PFSK-1 (cell line): ENCODE measurements around the gene CARD8.

Experiments
- FOXP2 ChIP-seq: optimal IDR thresholded peaks from 2 replicates; pipeline ENCODE3; 2011; ENCODE audit warnings: borderline replicate concordance, control low read depth, inconsistent platforms; ENCODE audit not compliant: insufficient read depth; ENCODE audit errors: extremely low read length, extremely low read depth
- POLR2AphosphoS5 ChIP-seq: IDR thresholded peaks from 2 replicates; pipeline ENCODE4 v1.6.1; 2012; ENCODE audit warnings: low read depth, mild to moderate bottlenecking, control low read depth, low read length, moderate library complexity
- SIN3A ChIP-seq: IDR thresholded peaks from 2 replicates; pipeline ENCODE4 v1.6.1; 2012; ENCODE audit warnings: mild to moderate bottlenecking, low read length, moderate library complexity, borderline replicate concordance; ENCODE audit not compliant: insufficient read depth
- TAF1 ChIP-seq: IDR thresholded peaks from 2 replicates; pipeline ENCODE4 v1.6.1; 2012; ENCODE audit warnings: low read length, control low read depth, borderline replicate concordance; ENCODE audit not compliant: insufficient read depth
- TF ChIP-seq, protein P1 (sequence below), 2 experiments: IDR thresholded peaks; 2 replicates each; pipeline versions ENCODE4 v1.6.1 to v1.8.0; 2011 to 2012; ENCODE audit warnings: low read depth in 2 of 2, low read length in 2 of 2, control low read depth in 1 of 2, inconsistent platforms in 1 of 2, mild to moderate bottlenecking in 1 of 2, moderate library complexity in 1 of 2; ENCODE audit not compliant: insufficient read depth in 1 of 2

CARD8 gene

DNA sequence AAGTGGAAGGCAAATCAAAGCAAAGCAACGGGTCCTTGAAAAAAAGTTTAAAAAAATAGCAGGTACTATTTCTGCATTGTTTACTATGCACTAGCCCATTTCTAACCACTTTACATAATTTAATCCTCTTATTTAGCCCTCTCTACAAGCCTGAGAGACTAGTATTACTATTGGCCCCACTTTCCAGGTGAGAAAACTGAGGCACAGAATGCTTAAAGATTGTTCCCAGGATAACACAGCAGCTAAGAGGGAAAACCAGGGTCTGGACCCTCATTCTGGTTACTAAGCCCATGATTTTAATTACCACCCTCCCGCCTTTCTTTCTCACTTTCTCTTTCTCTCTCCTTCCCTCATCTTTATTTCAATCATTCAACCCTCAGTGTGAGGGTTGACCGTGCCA is 79.5 kb downstream of the CARD8 start:
- TF ChIP-seq FOXP2 = no peak
- TF ChIP-seq SIN3A = no peak
- no peak for TF ChIP-seq TAF1
- TF ChIP-seq, protein P1, sequence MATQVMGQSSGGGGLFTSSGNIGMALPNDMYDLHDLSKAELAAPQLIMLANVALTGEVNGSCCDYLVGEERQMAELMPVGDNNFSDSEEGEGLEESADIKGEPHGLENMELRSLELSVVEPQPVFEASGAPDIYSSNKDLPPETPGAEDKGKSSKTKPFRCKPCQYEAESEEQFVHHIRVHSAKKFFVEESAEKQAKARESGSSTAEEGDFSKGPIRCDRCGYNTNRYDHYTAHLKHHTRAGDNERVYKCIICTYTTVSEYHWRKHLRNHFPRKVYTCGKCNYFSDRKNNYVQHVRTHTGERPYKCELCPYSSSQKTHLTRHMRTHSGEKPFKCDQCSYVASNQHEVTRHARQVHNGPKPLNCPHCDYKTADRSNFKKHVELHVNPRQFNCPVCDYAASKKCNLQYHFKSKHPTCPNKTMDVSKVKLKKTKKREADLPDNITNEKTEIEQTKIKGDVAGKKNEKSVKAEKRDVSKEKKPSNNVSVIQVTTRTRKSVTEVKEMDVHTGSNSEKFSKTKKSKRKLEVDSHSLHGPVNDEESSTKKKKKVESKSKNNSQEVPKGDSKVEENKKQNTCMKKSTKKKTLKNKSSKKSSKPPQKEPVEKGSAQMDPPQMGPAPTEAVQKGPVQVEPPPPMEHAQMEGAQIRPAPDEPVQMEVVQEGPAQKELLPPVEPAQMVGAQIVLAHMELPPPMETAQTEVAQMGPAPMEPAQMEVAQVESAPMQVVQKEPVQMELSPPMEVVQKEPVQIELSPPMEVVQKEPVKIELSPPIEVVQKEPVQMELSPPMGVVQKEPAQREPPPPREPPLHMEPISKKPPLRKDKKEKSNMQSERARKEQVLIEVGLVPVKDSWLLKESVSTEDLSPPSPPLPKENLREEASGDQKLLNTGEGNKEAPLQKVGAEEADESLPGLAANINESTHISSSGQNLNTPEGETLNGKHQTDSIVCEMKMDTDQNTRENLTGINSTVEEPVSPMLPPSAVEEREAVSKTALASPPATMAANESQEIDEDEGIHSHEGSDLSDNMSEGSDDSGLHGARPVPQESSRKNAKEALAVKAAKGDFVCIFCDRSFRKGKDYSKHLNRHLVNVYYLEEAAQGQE (IDR thresholded peaks at IDR 0.05; ENCODE audit: insufficient read depth in 1 of 2, low read depth in 2 of 2, low read length in 2 of 2) = no peak
- TF ChIP-seq POLR2AphosphoS5 = no peak

DNA sequence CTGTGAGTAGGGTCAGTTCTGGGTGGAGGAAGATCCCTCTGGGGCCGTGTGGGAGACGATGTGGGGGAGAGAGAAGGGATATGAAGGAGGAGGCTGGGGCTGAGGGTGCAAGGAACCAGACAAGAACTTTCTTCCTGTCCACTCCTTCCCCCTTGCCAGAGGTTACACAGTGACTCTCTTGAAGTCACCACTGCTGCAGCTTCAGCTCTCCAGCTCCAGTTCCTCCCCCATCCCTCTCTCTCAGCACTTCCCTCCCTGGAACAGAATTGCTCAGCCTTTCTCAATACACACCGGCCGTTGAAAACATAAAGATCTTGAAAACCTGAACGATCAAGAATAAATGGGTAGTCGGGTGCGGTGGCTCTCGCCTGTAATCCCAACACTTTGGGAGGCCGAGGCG is 80.1 kb downstream of the CARD8 start:
- TF ChIP-seq FOXP2 (no peak), POLR2AphosphoS5 (no peak)

DNA sequence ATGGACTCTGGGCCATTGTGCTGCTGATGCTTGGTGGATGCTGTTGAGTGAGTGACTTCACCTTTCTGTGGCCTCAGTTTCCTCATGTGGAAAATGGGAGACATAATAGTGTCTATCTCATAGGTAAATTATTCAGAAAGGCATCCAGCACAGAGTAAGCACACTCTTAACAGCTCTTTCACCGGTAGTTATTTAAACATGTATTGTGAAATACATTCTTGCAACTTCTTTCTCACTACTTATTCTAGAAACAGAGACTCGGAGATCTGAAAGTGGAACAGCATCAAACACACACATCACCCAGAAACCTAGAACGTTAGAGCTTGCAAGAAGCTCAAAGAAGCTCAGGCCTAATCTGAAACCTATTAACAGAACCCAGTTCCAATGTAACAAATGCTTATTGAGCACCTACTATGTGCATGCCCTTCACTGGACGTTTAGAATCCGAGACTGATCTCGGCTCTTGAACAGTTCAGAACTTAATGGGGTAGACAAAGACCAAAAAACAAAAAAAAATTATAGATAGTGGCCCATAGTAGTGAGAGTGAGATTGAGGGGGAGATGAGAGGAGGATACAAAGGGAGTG is 81.2 kb downstream of the CARD8 start:
- TF ChIP-seq SIN3A = no peak

DNA sequence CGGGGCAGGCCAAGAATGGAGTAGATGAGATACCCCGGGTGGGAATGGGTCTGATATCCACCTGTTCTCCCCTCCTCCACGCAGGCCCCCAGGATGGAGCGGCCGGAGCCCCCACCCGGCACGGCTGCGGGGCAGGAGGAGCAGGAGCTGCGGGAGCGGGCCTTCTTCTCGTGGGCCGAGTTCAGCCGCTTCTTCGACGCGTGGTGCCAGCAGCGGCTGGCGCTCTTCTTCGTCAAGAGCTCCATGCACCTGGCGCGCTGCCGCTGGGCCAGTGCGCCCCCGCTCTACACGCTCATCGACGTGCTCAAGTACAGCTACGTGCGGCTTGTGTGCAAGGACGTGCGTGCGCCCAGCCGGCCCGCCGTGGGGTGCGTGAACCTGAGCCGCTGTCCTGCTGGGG is 84.0 kb downstream of the CARD8 start:
- no peak for TF ChIP-seq TAF1
- no peak for TF ChIP-seq POLR2AphosphoS5

DNA sequence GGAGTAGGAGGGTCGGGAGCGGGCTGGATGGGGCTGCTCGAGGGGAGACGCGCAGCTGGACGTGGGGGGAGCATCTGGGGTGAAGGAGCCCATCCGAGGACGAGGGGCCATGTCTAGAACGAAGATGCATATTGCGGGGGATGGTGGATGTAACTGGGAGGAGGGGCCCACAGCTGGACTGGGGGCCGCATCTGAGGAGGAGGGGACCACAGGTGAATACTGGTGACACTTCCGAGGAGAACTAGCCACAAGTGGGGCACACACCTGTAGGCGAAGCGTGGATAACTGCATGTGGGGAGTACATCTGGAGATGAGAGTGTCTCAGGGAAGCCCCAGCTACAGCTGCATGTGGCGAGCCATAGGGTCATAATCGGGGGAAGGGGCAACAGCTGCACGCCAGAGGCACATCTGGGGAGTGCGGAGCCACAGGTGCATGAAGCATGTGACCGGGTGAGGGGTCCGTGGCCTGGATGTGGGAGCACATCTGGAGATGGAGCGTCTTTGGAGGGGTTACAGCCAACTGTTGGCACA is 84.8 kb downstream of the CARD8 start:
- TF ChIP-seq SIN3A = no peak
- no peak for TF ChIP-seq TAF1
- TF ChIP-seq, protein P1 (IDR thresholded peaks at IDR 0.05; ENCODE audit: insufficient read depth in 1 of 2, low read depth in 2 of 2, low read length in 2 of 2) = no peak

DNA sequence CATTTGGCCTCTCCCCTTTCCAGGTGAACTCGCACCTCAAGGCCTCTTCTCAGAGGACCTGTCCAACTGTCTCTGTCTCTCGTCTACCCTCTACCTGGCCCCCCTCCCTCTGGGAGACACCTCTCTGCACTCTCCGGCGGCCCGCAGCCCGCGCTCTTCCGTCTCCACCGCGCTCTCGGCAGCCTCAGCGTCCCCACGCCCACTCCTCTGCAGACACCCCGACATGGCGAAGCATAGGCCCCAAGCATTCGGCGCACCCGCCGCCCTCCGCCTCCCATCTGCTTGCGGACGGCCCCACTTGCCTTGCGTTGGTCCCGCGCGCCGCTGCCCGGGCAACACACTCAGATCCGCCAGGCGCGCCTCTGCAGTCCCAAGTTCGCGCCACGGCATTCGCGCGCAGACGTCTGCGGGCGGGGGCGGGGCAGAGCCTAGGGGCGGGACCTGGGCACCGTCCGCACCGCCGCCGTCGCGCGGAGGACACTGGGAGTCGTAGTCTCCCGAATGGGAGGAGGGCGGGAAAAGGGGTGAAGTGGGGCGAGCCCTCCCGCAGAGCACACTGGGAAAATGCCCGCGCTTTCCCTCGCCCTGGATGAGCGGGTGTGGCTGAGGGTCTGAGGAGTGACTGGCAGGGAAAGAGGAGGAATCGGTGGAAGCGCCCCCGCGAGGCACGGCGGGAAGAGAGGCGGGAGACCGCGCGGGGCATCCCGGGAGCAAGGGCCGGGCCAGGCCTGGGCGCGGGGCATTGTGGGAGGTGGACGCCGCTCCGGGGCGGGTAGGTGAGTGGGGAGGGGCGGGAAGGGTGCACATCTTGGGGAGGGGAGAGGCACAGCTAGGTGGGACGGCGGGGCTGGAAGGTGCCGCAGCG is 85.5 kb downstream of the CARD8 start, which contains the start of the genes LIG1 and ZSWIM9:
LIG1 (minus strand) TSS at position 406 of the 865 bp plus-strand sequence. CDS start 4,778 bp downstream, outside the sequence.
ZSWIM9 (plus strand) TSS at position 742 of the 865 bp plus-strand sequence. CDS start 1,123 bp downstream, outside the sequence.
- TF ChIP-seq, protein P1 (IDR thresholded peaks at IDR 0.05; ENCODE audit: insufficient read depth in 1 of 2, low read depth in 2 of 2, low read length in 2 of 2) = no peak
- TF ChIP-seq FOXP2 = peak; percentile 68

DNA sequence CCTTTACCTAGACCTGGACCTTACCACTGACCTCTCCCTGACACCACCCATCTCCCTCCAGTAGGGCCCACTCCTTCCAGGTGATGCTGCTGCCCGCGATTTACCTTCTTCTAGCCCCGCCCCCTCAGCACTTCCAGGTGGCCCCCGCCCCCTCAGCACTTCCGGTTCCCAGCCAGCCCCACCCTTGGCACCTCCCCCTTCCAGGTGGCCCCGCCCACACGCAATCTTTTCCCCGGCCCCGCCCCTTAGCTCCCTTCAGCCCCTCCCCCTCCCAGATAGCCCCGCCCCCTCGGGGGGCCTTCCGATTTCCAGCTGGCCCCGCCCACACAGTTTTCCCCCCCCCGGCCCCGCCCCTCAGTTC is 86.2 kb downstream of the CARD8 start:
- TF ChIP-seq, protein P1 (IDR thresholded peaks at IDR 0.05; ENCODE audit: insufficient read depth in 1 of 2, low read depth in 2 of 2, low read length in 2 of 2) = no peak
- TF ChIP-seq TAF1 = no peak
- TF ChIP-seq FOXP2 = no peak
- no peak for TF ChIP-seq SIN3A
- no peak for TF ChIP-seq POLR2AphosphoS5
